ENCODE measurements around the gene DHX57.
"Not testable (repeated sequence)": the region's sequence is repeated elsewhere in the genome, so short reads cannot be mapped to it uniquely, and the experiment has no call there.

Gene DHX57

DNA sequence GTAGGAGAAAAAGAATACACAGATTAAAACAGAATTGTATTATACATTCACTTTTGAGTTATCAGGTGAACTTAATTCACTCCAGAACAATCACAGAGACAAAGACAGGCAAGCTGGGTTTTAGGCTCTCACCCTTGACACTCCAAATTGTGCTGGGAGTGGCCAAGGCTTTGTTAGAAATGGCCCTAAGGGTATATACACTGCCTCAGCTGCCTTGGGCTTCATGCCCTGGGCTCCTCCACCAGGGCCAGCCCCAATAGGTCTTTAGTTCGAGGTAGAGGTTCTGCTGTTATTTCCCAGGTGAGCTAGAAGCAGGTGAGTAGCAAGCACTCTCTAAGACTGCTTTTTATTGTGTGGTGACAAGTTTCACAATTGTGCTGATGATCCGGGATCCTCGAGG, 77.8 kb downstream of the DHX57 start:
- no peak for TF ChIP-seq FOXM1 (IDR thresholded peaks at IDR 0.05; ENCODE audit: borderline replicate concordance)
- ChIA-PET POLR2A (interaction anchor here (2.4 kb wide), 1 partner anchor 47 kb away, joined by 14 read pairs; the partner anchor contains the start of gene SRSF7), CTCF (interaction anchor here (0.7 kb wide), 1 partner anchor 10 kb away, joined by 3 read pairs; no protein-coding TSS in a partner anchor)
- no peak for DNase-seq (ENCODE audit: extremely low spot score)

- ChIA-PET CTCF (interaction anchor here (0.7 kb wide), 1 partner anchor 10 kb away, joined by 3 read pairs; no protein-coding TSS in a partner anchor), POLR2A (interaction anchor here (2.4 kb wide), 1 partner anchor 46 kb away, joined by 14 read pairs; the partner anchor contains the start of gene SRSF7)
- no peak for TF ChIP-seq LEF1 (IDR thresholded peaks at IDR 0.05; ENCODE audit: borderline replicate concordance)
- TF ChIP-seq FOXA1 (IDR thresholded peaks at IDR 0.05): no peak
- no peak for TF ChIP-seq PKNOX1 (IDR thresholded peaks at IDR 0.05)
- no peak for TF ChIP-seq SUZ12 (IDR thresholded peaks at IDR 0.05)
- TF ChIP-seq ZNF384 (IDR thresholded peaks at IDR 0.05): no peak
- TF ChIP-seq BHLHE40 (IDR thresholded peaks at IDR 0.05; ENCODE audit: borderline replicate concordance): no peak
- TF ChIP-seq NFRKB (IDR thresholded peaks at IDR 0.05): no peak
- no peak for TF ChIP-seq HDGF (IDR thresholded peaks at IDR 0.05; ENCODE audit: borderline replicate concordance)
- no peak for TF ChIP-seq ELF4 (IDR thresholded peaks at IDR 0.05)
- DNase-seq (ENCODE audit: extremely low spot score): no peak
Measured at GRCh38 chr2:38797250-38797676, 78.5 kb downstream of the DHX57 start.

GRCh38 chr2:38795016-38795415, 80.7 kb downstream of the DHX57 start:
- CTCF ChIA-PET; DNase-seq (ENCODE audit: extremely low spot score): not testable (repeated sequence)
- POLR2A ChIA-PET: interaction anchor here (2.8 kb wide), 1 partner anchor 44 kb away, joined by 16 read pairs; the partner anchor contains the start of gene SRSF7

GRCh38 chr2:38794235-38794946, 81.3 kb downstream of the DHX57 start:
- POLR2A ChIA-PET: interaction anchor here (2.8 kb wide), 1 partner anchor 43 kb away, joined by 16 read pairs; the partner anchor contains the start of gene SRSF7
- CTCF ChIA-PET: no interaction called here
- no peak for TF ChIP-seq HDGF (IDR thresholded peaks at IDR 0.05; ENCODE audit: borderline replicate concordance)
- no peak for TF ChIP-seq FOXA1 (IDR thresholded peaks at IDR 0.05)
- TF ChIP-seq LEF1 (IDR thresholded peaks at IDR 0.05; ENCODE audit: borderline replicate concordance): no peak
- no peak for TF ChIP-seq SP1 (IDR thresholded peaks at IDR 0.05)
- no peak for TF ChIP-seq PKNOX1 (IDR thresholded peaks at IDR 0.05)
- no peak for TF ChIP-seq NFRKB (IDR thresholded peaks at IDR 0.05)
- TF ChIP-seq SUZ12 (IDR thresholded peaks at IDR 0.05): no peak
- no peak for DNase-seq (ENCODE audit: extremely low spot score)

DNA sequence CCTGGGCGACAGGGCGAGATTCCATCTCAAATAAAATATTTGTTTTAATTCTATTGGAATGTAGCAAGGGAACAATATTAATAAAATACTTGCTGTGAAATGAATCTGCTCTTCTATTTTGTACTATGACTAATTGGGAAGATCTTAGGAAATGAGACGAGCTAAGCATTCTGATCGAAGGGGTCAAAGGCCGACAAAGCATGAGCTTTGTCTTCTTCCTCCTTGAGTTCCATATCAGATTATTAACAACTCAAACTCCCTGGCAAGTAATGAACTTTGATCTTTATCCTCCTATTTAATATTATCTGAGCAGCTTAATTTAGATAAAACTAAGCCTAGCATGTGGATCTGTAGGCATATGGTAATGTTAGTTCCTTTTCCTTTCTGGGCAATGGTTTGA, 82.2 kb downstream of the DHX57 start:
- DNase-seq (ENCODE audit: extremely low spot score): no peak
- CTCF ChIA-PET: no interaction called here
- no peak for TF ChIP-seq HDGF (IDR thresholded peaks at IDR 0.05; ENCODE audit: borderline replicate concordance)
- no peak for TF ChIP-seq NFRKB (IDR thresholded peaks at IDR 0.05)
- no peak for TF ChIP-seq PKNOX1 (IDR thresholded peaks at IDR 0.05)
- no peak for TF ChIP-seq BHLHE40 (IDR thresholded peaks at IDR 0.05; ENCODE audit: borderline replicate concordance)
- TF ChIP-seq SP1 (IDR thresholded peaks at IDR 0.05): no peak
- no peak for TF ChIP-seq FOXK2 (IDR thresholded peaks at IDR 0.05)
- TF ChIP-seq CTBP1 (IDR thresholded peaks at IDR 0.05; ENCODE audit: borderline replicate concordance): no peak
- no peak for TF ChIP-seq ZNF384 (IDR thresholded peaks at IDR 0.05)
- TF ChIP-seq L3MBTL2 (conservative IDR thresholded peaks at IDR 0.05): no peak
- no peak for TF ChIP-seq FOXA1 (IDR thresholded peaks at IDR 0.05)
- TF ChIP-seq ELF4 (IDR thresholded peaks at IDR 0.05): no peak
- no peak for TF ChIP-seq ARNT (IDR thresholded peaks at IDR 0.05)
- TF ChIP-seq LEF1 (IDR thresholded peaks at IDR 0.05; ENCODE audit: borderline replicate concordance): no peak
- TF ChIP-seq TARDBP (IDR thresholded peaks at IDR 0.05): no peak
- TF ChIP-seq SUZ12 (IDR thresholded peaks at IDR 0.05): no peak
- no peak for TF ChIP-seq FOXM1 (IDR thresholded peaks at IDR 0.05; ENCODE audit: borderline replicate concordance)
- POLR2A ChIA-PET: interaction anchor here (2.8 kb wide), 1 partner anchor 42 kb away, joined by 16 read pairs; the partner anchor contains the start of gene SRSF7

- CTCF ChIA-PET: no interaction called here
- DNase-seq (ENCODE audit: extremely low spot score): no peak
- TF ChIP-seq LEF1 (IDR thresholded peaks at IDR 0.05; ENCODE audit: borderline replicate concordance) (no peak), BHLHE40 (IDR thresholded peaks at IDR 0.05; ENCODE audit: borderline replicate concordance) (no peak), L3MBTL2 (conservative IDR thresholded peaks at IDR 0.05) (no peak), CTBP1 (IDR thresholded peaks at IDR 0.05; ENCODE audit: borderline replicate concordance) (no peak), ZNF384 (IDR thresholded peaks at IDR 0.05) (no peak), ARNT (IDR thresholded peaks at IDR 0.05) (no peak), HDGF (IDR thresholded peaks at IDR 0.05; ENCODE audit: borderline replicate concordance) (no peak), NFRKB (IDR thresholded peaks at IDR 0.05) (no peak)
- POLR2A ChIA-PET: interaction anchor here (2.8 kb wide), 1 partner anchor 41 kb away, joined by 16 read pairs; the partner anchor contains the start of gene SRSF7
Measured at GRCh38 chr2:38792751-38793150, 83.0 kb downstream of the DHX57 start.

GRCh38 chr2:38792321-38792720, 83.4 kb downstream of the DHX57 start:
- POLR2A ChIA-PET: interaction anchor here (2.8 kb wide), 1 partner anchor 41 kb away, joined by 16 read pairs; the partner anchor contains the start of gene SRSF7
- DNase-seq (ENCODE audit: extremely low spot score); CTCF ChIA-PET: not testable (repeated sequence)
